ENCODE results near the gene DUSP28.

GRCh38 chr2:240578110-240578450, 17.9 kb downstream of the DUSP28 start:
- TF ChIP-seq CTCF (IDR thresholded peaks at IDR 0.05) = no peak
- TF ChIP-seq POLR2A (IDR thresholded peaks at IDR 0.05) = no peak
